ENCODE results near the gene VEGFA.

Gene VEGFA

DNA sequence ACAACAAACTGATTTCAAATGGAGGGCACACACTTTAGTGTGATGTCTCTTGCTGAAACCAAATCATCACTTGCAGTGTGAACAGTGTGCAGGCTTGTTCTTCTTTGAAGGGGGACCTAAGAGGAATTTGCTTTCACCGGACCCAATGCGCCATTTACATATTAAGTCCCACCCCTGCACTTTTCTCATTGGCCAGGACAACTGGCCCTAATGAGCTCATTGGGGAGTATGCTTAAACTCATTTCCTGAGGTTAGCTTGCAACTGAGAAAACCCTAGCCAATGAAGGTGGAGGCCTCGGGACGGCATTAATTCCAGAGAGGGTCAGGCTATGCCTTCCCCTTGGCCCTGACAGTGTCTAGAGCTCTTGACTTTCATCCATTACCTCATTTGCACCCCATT is 58.7 kb downstream of the VEGFA start:
- TF ChIP-seq, protein P1, sequence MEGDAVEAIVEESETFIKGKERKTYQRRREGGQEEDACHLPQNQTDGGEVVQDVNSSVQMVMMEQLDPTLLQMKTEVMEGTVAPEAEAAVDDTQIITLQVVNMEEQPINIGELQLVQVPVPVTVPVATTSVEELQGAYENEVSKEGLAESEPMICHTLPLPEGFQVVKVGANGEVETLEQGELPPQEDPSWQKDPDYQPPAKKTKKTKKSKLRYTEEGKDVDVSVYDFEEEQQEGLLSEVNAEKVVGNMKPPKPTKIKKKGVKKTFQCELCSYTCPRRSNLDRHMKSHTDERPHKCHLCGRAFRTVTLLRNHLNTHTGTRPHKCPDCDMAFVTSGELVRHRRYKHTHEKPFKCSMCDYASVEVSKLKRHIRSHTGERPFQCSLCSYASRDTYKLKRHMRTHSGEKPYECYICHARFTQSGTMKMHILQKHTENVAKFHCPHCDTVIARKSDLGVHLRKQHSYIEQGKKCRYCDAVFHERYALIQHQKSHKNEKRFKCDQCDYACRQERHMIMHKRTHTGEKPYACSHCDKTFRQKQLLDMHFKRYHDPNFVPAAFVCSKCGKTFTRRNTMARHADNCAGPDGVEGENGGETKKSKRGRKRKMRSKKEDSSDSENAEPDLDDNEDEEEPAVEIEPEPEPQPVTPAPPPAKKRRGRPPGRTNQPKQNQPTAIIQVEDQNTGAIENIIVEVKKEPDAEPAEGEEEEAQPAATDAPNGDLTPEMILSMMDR (IDR thresholded peaks at IDR 0.05; ENCODE audit: insufficient read depth, low read length), result no peak
- TF ChIP-seq, protein P2, sequence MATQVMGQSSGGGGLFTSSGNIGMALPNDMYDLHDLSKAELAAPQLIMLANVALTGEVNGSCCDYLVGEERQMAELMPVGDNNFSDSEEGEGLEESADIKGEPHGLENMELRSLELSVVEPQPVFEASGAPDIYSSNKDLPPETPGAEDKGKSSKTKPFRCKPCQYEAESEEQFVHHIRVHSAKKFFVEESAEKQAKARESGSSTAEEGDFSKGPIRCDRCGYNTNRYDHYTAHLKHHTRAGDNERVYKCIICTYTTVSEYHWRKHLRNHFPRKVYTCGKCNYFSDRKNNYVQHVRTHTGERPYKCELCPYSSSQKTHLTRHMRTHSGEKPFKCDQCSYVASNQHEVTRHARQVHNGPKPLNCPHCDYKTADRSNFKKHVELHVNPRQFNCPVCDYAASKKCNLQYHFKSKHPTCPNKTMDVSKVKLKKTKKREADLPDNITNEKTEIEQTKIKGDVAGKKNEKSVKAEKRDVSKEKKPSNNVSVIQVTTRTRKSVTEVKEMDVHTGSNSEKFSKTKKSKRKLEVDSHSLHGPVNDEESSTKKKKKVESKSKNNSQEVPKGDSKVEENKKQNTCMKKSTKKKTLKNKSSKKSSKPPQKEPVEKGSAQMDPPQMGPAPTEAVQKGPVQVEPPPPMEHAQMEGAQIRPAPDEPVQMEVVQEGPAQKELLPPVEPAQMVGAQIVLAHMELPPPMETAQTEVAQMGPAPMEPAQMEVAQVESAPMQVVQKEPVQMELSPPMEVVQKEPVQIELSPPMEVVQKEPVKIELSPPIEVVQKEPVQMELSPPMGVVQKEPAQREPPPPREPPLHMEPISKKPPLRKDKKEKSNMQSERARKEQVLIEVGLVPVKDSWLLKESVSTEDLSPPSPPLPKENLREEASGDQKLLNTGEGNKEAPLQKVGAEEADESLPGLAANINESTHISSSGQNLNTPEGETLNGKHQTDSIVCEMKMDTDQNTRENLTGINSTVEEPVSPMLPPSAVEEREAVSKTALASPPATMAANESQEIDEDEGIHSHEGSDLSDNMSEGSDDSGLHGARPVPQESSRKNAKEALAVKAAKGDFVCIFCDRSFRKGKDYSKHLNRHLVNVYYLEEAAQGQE (IDR thresholded peaks at IDR 0.05; ENCODE audit: insufficient replicate concordance, low read depth), result no peak
- TF ChIP-seq POLR2AphosphoS5 (IDR thresholded peaks at IDR 0.05; ENCODE audit: low read depth) (no peak), SPI1 (IDR thresholded peaks at IDR 0.05; ENCODE audit: borderline replicate concordance, low read depth) (no peak), GABPA (IDR thresholded peaks at IDR 0.05; ENCODE audit: low read depth) (no peak)
- H3K4me3 ChIP-seq (replicated peaks; ENCODE audit: insufficient read depth, low read length), result no peak overlapping the region
- H3K27me3 ChIP-seq (ENCODE audit: insufficient read depth, poor library complexity, severe bottlenecking), result no peaks in the 10 kb centered on the region
- H3K27ac ChIP-seq (replicated peaks), result no peak overlapping the region
- no peak for DNase-seq (ENCODE audit: low read depth in 1 of 2, low spot score in 1 of 2)

DNA sequence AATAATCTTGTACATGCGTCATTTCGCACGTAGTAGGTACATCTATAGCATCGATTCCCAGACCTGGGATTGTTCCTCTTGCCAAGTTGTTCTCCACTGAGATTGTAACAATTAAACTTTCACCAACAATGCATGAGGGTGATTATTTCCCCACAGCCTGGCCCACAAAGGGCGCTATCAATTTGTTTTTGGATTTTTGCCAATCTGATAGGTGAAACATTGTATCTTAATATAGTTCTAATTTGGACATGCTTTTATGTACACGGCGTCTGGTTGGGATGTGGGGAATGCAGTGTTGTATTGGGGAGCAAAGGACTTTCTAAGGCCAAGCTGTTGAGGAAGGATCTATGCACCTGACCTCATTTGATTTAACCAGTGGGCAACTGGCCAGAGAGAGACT is 59.5 kb downstream of the VEGFA start:
- Histone ChIP-seq H3K27me3 (ENCODE audit: insufficient read depth, poor library complexity, severe bottlenecking) (no peaks in the 10 kb centered on the region), H3K4me3 (replicated peaks; ENCODE audit: insufficient read depth, low read length) (no peak overlapping the region), H3K27ac (replicated peaks) (no peak overlapping the region)
- DNase-seq (ENCODE audit: low read depth in 1 of 2, low spot score in 1 of 2), result no peak
- no peak for TF ChIP-seq POLR2AphosphoS5 (IDR thresholded peaks at IDR 0.05; ENCODE audit: low read depth)
- TF ChIP-seq, protein P1 (IDR thresholded peaks at IDR 0.05; ENCODE audit: insufficient read depth, low read length), result no peak
- TF ChIP-seq, protein P2 (IDR thresholded peaks at IDR 0.05; ENCODE audit: insufficient replicate concordance, low read depth), result no peak
- no peak for TF ChIP-seq SPI1 (IDR thresholded peaks at IDR 0.05; ENCODE audit: borderline replicate concordance, low read depth)
- no peak for TF ChIP-seq GABPA (IDR thresholded peaks at IDR 0.05; ENCODE audit: low read depth)

DNA sequence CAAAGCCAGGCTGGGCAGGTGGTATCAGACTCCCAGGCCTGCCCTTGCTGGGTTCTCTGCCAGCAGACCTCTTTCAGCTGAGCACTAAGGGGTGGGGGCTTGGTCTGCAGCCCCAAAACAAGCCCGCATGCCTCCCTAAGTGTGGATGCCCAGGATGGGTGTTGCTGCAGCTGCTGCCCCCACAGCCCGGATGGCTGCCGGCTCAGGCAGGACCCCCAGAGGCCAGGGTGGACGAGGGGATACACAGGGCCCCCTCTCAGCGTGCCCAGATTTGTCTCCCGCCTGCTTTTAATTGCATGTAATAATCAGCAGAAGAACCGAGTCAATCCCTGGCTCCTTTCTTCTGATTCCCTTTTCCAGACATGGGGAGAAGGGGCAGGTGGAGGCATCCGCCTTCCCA is 60.8 kb downstream of the VEGFA start:
- no peak for TF ChIP-seq GABPA (IDR thresholded peaks at IDR 0.05; ENCODE audit: low read depth)
- TF ChIP-seq, protein P2 (IDR thresholded peaks at IDR 0.05; ENCODE audit: insufficient replicate concordance, low read depth), result no peak
- TF ChIP-seq POLR2AphosphoS5 (IDR thresholded peaks at IDR 0.05; ENCODE audit: low read depth), result no peak
- TF ChIP-seq SPI1 (IDR thresholded peaks at IDR 0.05; ENCODE audit: borderline replicate concordance, low read depth), result no peak
- TF ChIP-seq, protein P1 (IDR thresholded peaks at IDR 0.05; ENCODE audit: insufficient read depth, low read length), result no peak
- no peak for DNase-seq (ENCODE audit: low read depth in 1 of 2, low spot score in 1 of 2)
- no peak overlapping the region for H3K27ac ChIP-seq (replicated peaks)
- no peak overlapping the region for H3K4me3 ChIP-seq (replicated peaks; ENCODE audit: insufficient read depth, low read length)
- no peaks in the 10 kb centered on the region for H3K27me3 ChIP-seq (ENCODE audit: insufficient read depth, poor library complexity, severe bottlenecking)

All from HL-60 (cell line).